Measurements from ENCODE around the gene SRBD1. TPM values are rescaled to one million over a fixed set of nuclear protein-coding genes. Genes with fewer than 3 reads are reported as not detected.

The SRBD1 gene
- polyA plus RNA-seq, 3 donors: 5.8 to 9.2 (median 7.0) TPM

GRCh38 chr2:45344071-45344470 is 267.0 kb downstream of the SRBD1 start:
- Histone ChIP-seq H3K4me3 (replicated peaks in 1 of 3; ENCODE audit: low read depth in 2 of 3, low read length in 3 of 3) (no peak overlapping the region), H2AFZ (ENCODE audit: insufficient read depth, low read depth, low read length, poor library complexity, severe bottlenecking) (no peak overlapping the region), H3K36me3 (replicated peaks in 1 of 2; ENCODE audit: control insufficient read depth in 1 of 2, insufficient read depth in 2 of 2, low read length in 2 of 2) (no peaks in the 10 kb centered on the region), H3K27me3 (ENCODE audit: control insufficient read depth in 2 of 2, insufficient read depth in 2 of 2, low read length in 2 of 2) (no peaks in the 10 kb centered on the region), H3K79me2 (ENCODE audit: insufficient read depth, low read length) (no peaks in the 10 kb centered on the region), H3K9me3 (replicated peaks in 1 of 2; ENCODE audit: control insufficient read depth in 1 of 2, insufficient read depth in 1 of 2, low read length in 2 of 2) (no peaks in the 10 kb centered on the region), H3K4me2 (replicated peaks; ENCODE audit: extremely low read depth, low read length, poor library complexity, severe bottlenecking) (no peak overlapping the region), H3K9ac (ENCODE audit: insufficient read depth, low read length, poor library complexity, severe bottlenecking) (no peak overlapping the region), H4K20me1 (ENCODE audit: insufficient read depth, low read length) (no peaks in the 10 kb centered on the region), H3K27ac (ENCODE audit: low read depth in 1 of 2, low read length in 2 of 2) (no peak overlapping the region), H3K4me1 (ENCODE audit: control insufficient read depth in 1 of 2, insufficient read depth in 2 of 2, low read length in 2 of 2) (no peaks in the 10 kb centered on the region)
- H3K9me3 Mint-ChIP-seq: peaks cover 0 to 5% (median 0%) of the 10 kb centered on the region in 7 donors
- WGBS (ENCODE audit: insufficient coverage): 88% methylated on average over 9 of the region's 9 CpGs
- no peak overlapping the region for H3K27ac Mint-ChIP-seq
- no peak overlapping the region for H3K4me3 Mint-ChIP-seq
- no peak for TF ChIP-seq CTCF (IDR thresholded peaks at IDR 0.05)
- H3K27me3 Mint-ChIP-seq (ENCODE audit: low read depth in 3 of 3): peaks cover 6 to 15% (median 6%) of the 10 kb centered on the region in 3 donors
- H3K36me3 Mint-ChIP-seq: no peaks in the 10 kb centered on the region
- DNase-seq: no peak
- intact Hi-C loops (cut with micrococcal nuclease): no loop called here
- no peaks in the 10 kb centered on the region for H3K4me1 Mint-ChIP-seq

GRCh38 chr2:45343251-45344017 is 267.6 kb downstream of the SRBD1 start:
- no peaks in the 10 kb centered on the region for H3K27me3 ChIP-seq (ENCODE audit: control insufficient read depth in 2 of 2, insufficient read depth in 2 of 2, low read length in 2 of 2)
- H3K4me1 ChIP-seq (ENCODE audit: control insufficient read depth in 1 of 2, insufficient read depth in 2 of 2, low read length in 2 of 2): no peaks in the 10 kb centered on the region
- H3K27ac ChIP-seq (ENCODE audit: low read depth in 1 of 2, low read length in 2 of 2): no peak overlapping the region
- no peak for TF ChIP-seq CTCF (IDR thresholded peaks at IDR 0.05)
- Mint-ChIP-seq H3K9me3 (peaks cover 0 to 5% (median 0%) of the 10 kb centered on the region in 7 donors), H3K4me3 (no peak overlapping the region), H3K27me3 (ENCODE audit: low read depth in 3 of 3) (peaks cover 5 to 13% (median 6%) of the 10 kb centered on the region in 3 donors), H3K4me1 (no peaks in the 10 kb centered on the region), H3K36me3 (no peaks in the 10 kb centered on the region), H3K27ac (no peak overlapping the region)
- no peaks in the 10 kb centered on the region for H3K9me3 ChIP-seq (replicated peaks in 1 of 2; ENCODE audit: control insufficient read depth in 1 of 2, insufficient read depth in 1 of 2, low read length in 2 of 2)
- H2AFZ ChIP-seq (ENCODE audit: insufficient read depth, low read depth, low read length, poor library complexity, severe bottlenecking): no peak overlapping the region
- H3K4me3 ChIP-seq (replicated peaks in 1 of 3; ENCODE audit: low read depth in 2 of 3, low read length in 3 of 3): no peak overlapping the region
- no peak for DNase-seq
- H3K9ac ChIP-seq (ENCODE audit: insufficient read depth, low read length, poor library complexity, severe bottlenecking): no peak overlapping the region
- WGBS (ENCODE audit: insufficient coverage): 95% methylated on average over 9 of the region's 19 CpGs
- no peak overlapping the region for H3K4me2 ChIP-seq (replicated peaks; ENCODE audit: extremely low read depth, low read length, poor library complexity, severe bottlenecking)
- H3K36me3 ChIP-seq (replicated peaks in 1 of 2; ENCODE audit: control insufficient read depth in 1 of 2, insufficient read depth in 2 of 2, low read length in 2 of 2): no peaks in the 10 kb centered on the region
- intact Hi-C loops (cut with micrococcal nuclease): no loop called here
- H3K79me2 ChIP-seq (ENCODE audit: insufficient read depth, low read length): no peaks in the 10 kb centered on the region
- H4K20me1 ChIP-seq (ENCODE audit: insufficient read depth, low read length): no peaks in the 10 kb centered on the region
